Upper lobe of left lung (tissue), 4 donors: ENCODE results near the gene MPV17L2.

Experiments
- CTCF ChIP-seq, 6 experiments: fragments of 450-650 bp in 4 of 6; fragments of 200-600 bp in 2 of 6; sonication (generic) in 2 of 6; IDR thresholded peaks; one replicate each; pipeline ENCODE4 v1.5.1; 2016 to 2019; ENCODE audit warnings: antibody characterized with exemption in 6 of 6
- EP300 ChIP-seq, 4 donors: sonication (generic); formaldehyde crosslinking; IDR thresholded peaks; one replicate each; pipeline ENCODE4 v1.5.1; 2017; ENCODE audit warnings: antibody characterized with exemption in 4 of 4, control low read depth in 2 of 4
- POLR2A ChIP-seq, 4 donors: fragments of 450-650 bp; IDR thresholded peaks; one replicate each; pipeline ENCODE4 v1.5.1; 2016 to 2017; ENCODE audit warnings: antibody characterized with exemption in 4 of 4, mild to moderate bottlenecking in 2 of 4
- POLR2AphosphoS5 ChIP-seq, 2 donors: sonication (generic); formaldehyde crosslinking; IDR thresholded peaks; one replicate each; pipeline ENCODE4 v1.5.1; 2017; ENCODE audit warnings: antibody characterized with exemption in 2 of 2

- TF ChIP-seq CTCF (IDR thresholded peaks at IDR 0.05) (no peak), POLR2AphosphoS5 (IDR thresholded peaks at IDR 0.05) (no peak), POLR2A (IDR thresholded peaks at IDR 0.05) (no peak), EP300 (IDR thresholded peaks at IDR 0.05) (no peak)
Observed at GRCh38 chr19:18225702-18226468, 32.9 kb downstream of the MPV17L2 start, which contains the start of gene PDE4C.
